GM23248 (cell line): ENCODE results near the gene TRPC6.

Experiments used
- EZH2 ChIP-seq: fragments of 200-600 bp; sonication (generic); IDR thresholded peaks from 2 replicates; pipeline ENCODE4 v1.6.1; 2018; ENCODE audit warnings: antibody characterized with exemption, mild to moderate bottlenecking; ENCODE audit not compliant: insufficient read depth, poor library complexity, severe bottlenecking
- EZH2phosphoT487 ChIP-seq: fragments of 200-600 bp; sonication (generic); IDR thresholded peaks from 2 replicates; pipeline ENCODE4 v1.6.1; 2018; ENCODE audit warnings: antibody characterized with exemption, moderate library complexity, mild to moderate bottlenecking, low read depth; ENCODE audit not compliant: insufficient read depth

- TF ChIP-seq EZH2phosphoT487 (no peak), EZH2 (no peak)
Measured at GRCh38 chr11:101428918-101429317, 154.9 kb downstream of the TRPC6 start.
